H9 (cell line): ENCODE data around the gene PPP1R9A. TPM values are rescaled to one million over a fixed set of nuclear protein-coding genes. Genes with fewer than 3 reads are reported as not detected.

Source experiments
- DNase-seq: peaks from one replicate; pipeline ENCODE4 v3.0.0-alpha.2; 2017
- H2AFZ ChIP-seq: one replicate; pipeline ENCODE4 v1.6.1; 2013; ENCODE audit warnings: mild to moderate bottlenecking, low read length, control low read depth, moderate library complexity
- H2AK5ac ChIP-seq: 2 replicates; pipeline ENCODE4 v1.6.1; 2013; ENCODE audit warnings: low read length, control low read depth, mixed read lengths; ENCODE audit not compliant: insufficient read length
- H2BK120ac ChIP-seq: one replicate; pipeline ENCODE4 v1.6.1; 2013; ENCODE audit warnings: low read depth, mild to moderate bottlenecking, low read length, control low read depth, inconsistent platforms; ENCODE audit not compliant: poor library complexity, severe bottlenecking
- H2BK12ac ChIP-seq: 2 replicates; pipeline ENCODE4 v1.6.1; 2013; ENCODE audit warnings: low read length, control low read depth, mixed read lengths, low read depth; ENCODE audit not compliant: insufficient read length
- H2BK15ac ChIP-seq: 2 replicates; pipeline ENCODE4 v1.6.1; 2013; ENCODE audit warnings: low read depth, low read length, control low read depth
- H2BK20ac ChIP-seq: one replicate; pipeline ENCODE4 v1.6.1; 2013; ENCODE audit warnings: low read depth, mild to moderate bottlenecking, low read length, control low read depth, inconsistent platforms; ENCODE audit not compliant: poor library complexity, severe bottlenecking
- H2BK5ac ChIP-seq: 2 replicates; pipeline ENCODE4 v1.6.1; 2013; ENCODE audit warnings: low read length, control low read depth, mixed read lengths; ENCODE audit not compliant: insufficient read length
- H3K14ac ChIP-seq: 2 replicates; pipeline ENCODE4 v1.6.1; 2013; ENCODE audit warnings: low read length, control low read depth; ENCODE audit not compliant: insufficient read depth
- H3K18ac ChIP-seq: 2 replicates; pipeline ENCODE4 v1.6.1; 2013; ENCODE audit warnings: low read depth, mild to moderate bottlenecking, mixed read lengths, low read length, control low read depth; ENCODE audit not compliant: insufficient read length
- H3K23ac ChIP-seq: 2 replicates; pipeline ENCODE4 v1.6.1; 2013; ENCODE audit warnings: low read length, control low read depth, mixed read lengths, low read depth; ENCODE audit not compliant: insufficient read length
- H3K23me2 ChIP-seq: 2 replicates; pipeline ENCODE4 v1.6.1; 2013; ENCODE audit warnings: low read depth, mild to moderate bottlenecking, mixed read lengths, low read length, control low read depth; ENCODE audit not compliant: insufficient read length, poor library complexity, severe bottlenecking
- H3K27ac ChIP-seq: 2 replicates; pipeline ENCODE4 v1.5.1; 2013; ENCODE audit warnings: low read length, control low read depth, mixed read lengths, low read depth; ENCODE audit not compliant: insufficient read length
- H3K27me3 ChIP-seq: 2 replicates; pipeline ENCODE4 v1.6.1; 2013; ENCODE audit warnings: low read length, control low read depth, inconsistent platforms; ENCODE audit not compliant: insufficient read depth
- H3K4ac ChIP-seq: 2 replicates; pipeline ENCODE4 v1.6.1; 2013; ENCODE audit warnings: low read depth, mild to moderate bottlenecking, control low read depth, inconsistent platforms, low read length, moderate library complexity
- H3K4me1 ChIP-seq: 2 replicates; pipeline ENCODE4 v1.6.1; 2013; ENCODE audit warnings: low read length, control low read depth, inconsistent platforms; ENCODE audit not compliant: insufficient read depth
- H3K4me2 ChIP-seq: 2 replicates; pipeline ENCODE4 v1.6.1; 2013; ENCODE audit warnings: low read length, control low read depth, mixed read lengths; ENCODE audit not compliant: insufficient read length, insufficient read depth
- H3K56ac ChIP-seq: 2 replicates; pipeline ENCODE4 v1.6.1; 2013; ENCODE audit warnings: low read depth, mild to moderate bottlenecking, mixed read lengths, low read length, control low read depth; ENCODE audit not compliant: insufficient read length
- H3K79me1 ChIP-seq: 2 replicates; pipeline ENCODE4 v1.6.1; 2013; ENCODE audit warnings: low read depth, mild to moderate bottlenecking, moderate library complexity, low read length, control low read depth, inconsistent platforms; ENCODE audit not compliant: insufficient read depth, poor library complexity, severe bottlenecking
- H3K79me2 ChIP-seq: 2 replicates; pipeline ENCODE4 v1.6.1; 2013; ENCODE audit warnings: low read length, control low read depth, inconsistent platforms; ENCODE audit not compliant: insufficient read depth
- H3K9ac ChIP-seq: 2 replicates; pipeline ENCODE4 v1.6.1; 2013; ENCODE audit warnings: low read length, control low read depth, mixed read lengths; ENCODE audit not compliant: insufficient read length; ENCODE audit errors: extremely low read depth
- H3K9me3 ChIP-seq: one replicate; pipeline ENCODE4 v1.6.1; 2013; ENCODE audit warnings: low read depth, low read length, inconsistent platforms; ENCODE audit not compliant: control insufficient read depth
- H3T11ph ChIP-seq: one replicate; pipeline ENCODE4 v1.6.1; 2013; ENCODE audit warnings: mild to moderate bottlenecking, low read length, control low read depth, inconsistent platforms
- H4K20me1 ChIP-seq: one replicate; pipeline ENCODE4 v1.6.1; 2013; ENCODE audit not compliant: control insufficient read depth, insufficient read length, insufficient read depth
- H4K5ac ChIP-seq: 2 replicates; pipeline ENCODE4 v1.6.1; 2013; ENCODE audit warnings: low read depth, mild to moderate bottlenecking, mixed read lengths, low read length, control low read depth; ENCODE audit not compliant: insufficient read length
- H4K8ac ChIP-seq: replicated peaks from 2 replicates; pipeline ENCODE4 v1.6.1; 2013; ENCODE audit warnings: low read length, control low read depth, mixed read lengths, low read depth; ENCODE audit not compliant: insufficient read length
- H4K91ac ChIP-seq: 2 replicates; pipeline ENCODE4 v1.6.1; 2013; ENCODE audit warnings: low read depth, mild to moderate bottlenecking, moderate library complexity, mixed read lengths, low read length, control low read depth; ENCODE audit not compliant: insufficient read length
- H3K27ac Mint-ChIP-seq, 3 experiments: 2 replicates in 2 of 3; 3 replicates in 1 of 3; pipeline ENCODE4 v1.8.0; 2020 to 2021; ENCODE audit warnings: mixed read lengths in 3 of 3, mild to moderate bottlenecking in 1 of 3, moderate library complexity in 1 of 3
- H3K27me3 Mint-ChIP-seq: 2 replicates; pipeline ENCODE4 v1.8.0; 2021; ENCODE audit warnings: low read depth, mild to moderate bottlenecking, moderate library complexity, mixed read lengths
- H3K36me3 Mint-ChIP-seq, 3 experiments: 2 replicates in 2 of 3; 3 replicates in 1 of 3; pipeline ENCODE4 v1.8.0; 2020 to 2021; ENCODE audit warnings: low read depth in 3 of 3, mixed read lengths in 3 of 3; ENCODE audit not compliant: insufficient read depth in 1 of 3
- H3K4me1 Mint-ChIP-seq, 2 experiments: 2 replicates each; pipeline ENCODE4 v1.8.0; 2020; ENCODE audit warnings: mixed read lengths in 2 of 2
- H3K4me3 Mint-ChIP-seq, 2 experiments: 2 replicates in 1 of 2; 3 replicates in 1 of 2; pipeline ENCODE4 v1.8.0; 2020 to 2021; ENCODE audit warnings: mild to moderate bottlenecking in 2 of 2, mixed read lengths in 2 of 2, moderate library complexity in 1 of 2
- H3K9me3 Mint-ChIP-seq, 2 experiments: 2 replicates in 1 of 2; 3 replicates in 1 of 2; pipeline ENCODE4 v1.8.0; 2020; ENCODE audit warnings: mild to moderate bottlenecking in 2 of 2, mixed read lengths in 2 of 2, moderate library complexity in 1 of 2
- WGBS: extraction: QIAGEN DNeasy Blood & Tissue Kit; methylation state at CpG from one replicate; pipeline ENCODE4 v1.1.7; 2013; ENCODE audit warnings: missing lambda C conversion rate, low lambda C conversion rate, mixed read lengths; ENCODE audit not compliant: insufficient read length; ENCODE audit errors: extremely low coverage; 5-methylcytosine and 5-hydroxymethylcytosine counted together
- total RNA-seq: library from RNA; stranded (reverse); gene quantifications from 2 replicates; pipeline ENCODE4 v1.2.1, GENCODE V29; 2021
- TF ChIP-seq, protein P1 (sequence below): fragments of 200-600 bp; sonication (generic); conservative IDR thresholded peaks from 3 replicates; pipeline ENCODE4 v1.8.0; 2021; ENCODE audit warnings: antibody characterized with exemption, mild to moderate bottlenecking

The PPP1R9A gene
- total RNA-seq, 1 experiment from 2014 or later, result 17.0 TPM

DNA sequence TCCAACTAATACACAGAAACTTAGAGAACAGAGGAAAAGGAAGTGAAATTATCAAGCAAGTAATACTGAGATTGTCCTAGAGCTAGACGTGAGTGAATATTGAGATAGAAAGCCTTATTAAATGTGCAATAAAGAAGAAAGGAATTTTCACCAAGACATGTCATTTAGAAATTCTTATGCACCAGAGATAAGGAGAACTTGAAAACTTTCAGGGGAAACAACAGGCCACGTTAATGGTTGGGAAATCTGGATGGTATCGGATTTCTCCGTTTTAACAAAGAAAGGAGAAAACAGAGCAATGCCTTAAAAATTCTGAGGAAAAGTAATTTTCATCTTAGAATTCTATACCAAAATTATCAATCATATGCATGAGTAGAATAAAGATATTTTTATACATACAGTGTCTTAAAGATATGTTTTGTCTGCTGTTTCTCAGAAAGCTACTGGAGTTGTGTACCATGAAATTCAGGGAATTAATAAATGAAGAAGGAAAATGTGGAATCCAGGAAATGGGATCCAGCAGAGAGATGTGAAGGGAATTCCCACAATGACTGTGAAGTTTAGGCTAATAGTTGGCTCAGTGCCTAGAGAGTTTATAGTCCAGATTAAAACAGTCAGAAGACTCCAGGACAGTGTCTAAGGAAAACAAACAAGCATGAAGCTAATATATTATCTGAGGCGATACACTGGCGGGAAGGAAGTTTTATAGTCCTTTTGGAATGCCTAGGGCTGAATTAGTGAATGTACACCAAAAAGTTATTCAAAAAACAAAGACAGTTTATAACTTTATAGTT, 159.5 kb downstream of the PPP1R9A start:
- H3K27me3 ChIP-seq, result no peaks in the 10 kb centered on the region
- no peak overlapping the region for H4K5ac ChIP-seq
- H3K4me2 ChIP-seq, result no peak overlapping the region
- H4K91ac ChIP-seq, result no peak overlapping the region
- no peaks in the 10 kb centered on the region for H3K9me3 ChIP-seq
- H3K56ac ChIP-seq, result no peak overlapping the region
- WGBS, result no CpG with 5 or more reads among the region's 6 CpGs
- H3K9me3 Mint-ChIP-seq, result no peaks in the 10 kb centered on the region
- no peak overlapping the region for H3K9ac ChIP-seq
- no peak overlapping the region for H2BK12ac ChIP-seq
- no peak overlapping the region for H2AFZ ChIP-seq
- no peak overlapping the region for H4K8ac ChIP-seq
- H3K27ac Mint-ChIP-seq, result no peak overlapping the region
- H3K36me3 Mint-ChIP-seq, result no peaks in the 10 kb centered on the region; a peak in 1 of 7 replicates
- no peak overlapping the region for H3K27ac ChIP-seq
- no peak overlapping the region for H2BK20ac ChIP-seq
- no peak overlapping the region for H3K18ac ChIP-seq
- no peaks in the 10 kb centered on the region; the same call in 1 of the 2 replicates for H3K79me2 ChIP-seq
- no peak overlapping the region for H3K4ac ChIP-seq
- no peaks in the 10 kb centered on the region for H4K20me1 ChIP-seq
- H2BK120ac ChIP-seq, result no peak overlapping the region
- no peaks in the 10 kb centered on the region for H3K27me3 Mint-ChIP-seq
- no peak overlapping the region for H3K14ac ChIP-seq
- DNase-seq, result no peak
- H3K79me1 ChIP-seq, result no peaks in the 10 kb centered on the region
- no peak overlapping the region for H2BK5ac ChIP-seq
- peaks cover 2% of the 10 kb centered on the region for H3K4me1 ChIP-seq
- H3T11ph ChIP-seq, result no peak overlapping the region
- peaks cover 4 to 10% of the 10 kb centered on the region in 2 experiments; a peak in 2 of 4 replicates for H3K4me1 Mint-ChIP-seq
- H3K4me3 Mint-ChIP-seq, result no peak overlapping the region
- H3K23me2 ChIP-seq, result no peaks in the 10 kb centered on the region
- TF ChIP-seq, protein P1, sequence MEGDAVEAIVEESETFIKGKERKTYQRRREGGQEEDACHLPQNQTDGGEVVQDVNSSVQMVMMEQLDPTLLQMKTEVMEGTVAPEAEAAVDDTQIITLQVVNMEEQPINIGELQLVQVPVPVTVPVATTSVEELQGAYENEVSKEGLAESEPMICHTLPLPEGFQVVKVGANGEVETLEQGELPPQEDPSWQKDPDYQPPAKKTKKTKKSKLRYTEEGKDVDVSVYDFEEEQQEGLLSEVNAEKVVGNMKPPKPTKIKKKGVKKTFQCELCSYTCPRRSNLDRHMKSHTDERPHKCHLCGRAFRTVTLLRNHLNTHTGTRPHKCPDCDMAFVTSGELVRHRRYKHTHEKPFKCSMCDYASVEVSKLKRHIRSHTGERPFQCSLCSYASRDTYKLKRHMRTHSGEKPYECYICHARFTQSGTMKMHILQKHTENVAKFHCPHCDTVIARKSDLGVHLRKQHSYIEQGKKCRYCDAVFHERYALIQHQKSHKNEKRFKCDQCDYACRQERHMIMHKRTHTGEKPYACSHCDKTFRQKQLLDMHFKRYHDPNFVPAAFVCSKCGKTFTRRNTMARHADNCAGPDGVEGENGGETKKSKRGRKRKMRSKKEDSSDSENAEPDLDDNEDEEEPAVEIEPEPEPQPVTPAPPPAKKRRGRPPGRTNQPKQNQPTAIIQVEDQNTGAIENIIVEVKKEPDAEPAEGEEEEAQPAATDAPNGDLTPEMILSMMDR, result no peak
- H2AK5ac ChIP-seq, result no peak overlapping the region
- no peak overlapping the region for H2BK15ac ChIP-seq
- H3K23ac ChIP-seq, result no peak overlapping the region
